ENCODE results near the gene FAM240B.

The FAM240B gene

DNA sequence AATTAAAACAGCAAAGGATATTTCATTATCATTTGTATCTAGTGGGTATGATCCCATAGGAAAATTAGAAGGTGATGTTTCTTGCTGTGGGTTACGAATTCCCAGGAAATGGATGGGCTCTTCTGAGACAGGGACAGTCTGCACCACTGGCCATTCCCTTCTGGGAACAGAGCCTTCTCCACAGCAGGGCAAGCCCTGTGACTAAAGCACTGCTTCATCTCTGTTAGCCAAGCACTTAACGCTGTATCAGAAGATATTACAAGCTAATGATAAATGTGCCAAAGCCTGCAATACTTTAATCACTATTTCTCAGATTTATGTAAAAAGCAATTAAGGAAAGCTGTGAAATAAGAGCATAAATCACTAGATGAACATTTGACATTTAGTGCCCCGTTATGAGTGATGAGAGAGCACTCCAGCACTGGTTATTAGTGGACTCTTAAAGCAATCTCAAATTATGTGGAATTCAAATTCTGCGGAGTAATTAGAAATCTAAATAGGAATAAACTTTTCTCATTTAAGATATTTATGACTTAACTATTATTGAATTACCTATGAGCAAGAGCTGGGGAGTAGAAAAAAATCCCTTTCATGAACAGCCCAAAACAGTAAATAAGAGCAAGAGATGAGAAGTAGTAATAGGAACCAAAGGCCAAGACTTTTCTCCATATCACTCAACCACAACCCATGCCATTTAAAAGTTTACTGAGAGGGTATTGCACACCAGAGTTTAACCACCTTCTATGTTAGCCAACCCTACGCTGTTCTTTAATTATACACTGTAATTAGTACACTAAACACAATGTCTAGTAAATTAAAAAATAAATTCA, 49.2 kb downstream of the FAM240B start:
- no peak for DNase-seq (ENCODE audit: low read depth in 3 of 3)

- no peak for DNase-seq (ENCODE audit: low read depth in 3 of 3)
Observed at GRCh38 chr9:38668791-38669466, 51.0 kb downstream of the FAM240B start.

DNA sequence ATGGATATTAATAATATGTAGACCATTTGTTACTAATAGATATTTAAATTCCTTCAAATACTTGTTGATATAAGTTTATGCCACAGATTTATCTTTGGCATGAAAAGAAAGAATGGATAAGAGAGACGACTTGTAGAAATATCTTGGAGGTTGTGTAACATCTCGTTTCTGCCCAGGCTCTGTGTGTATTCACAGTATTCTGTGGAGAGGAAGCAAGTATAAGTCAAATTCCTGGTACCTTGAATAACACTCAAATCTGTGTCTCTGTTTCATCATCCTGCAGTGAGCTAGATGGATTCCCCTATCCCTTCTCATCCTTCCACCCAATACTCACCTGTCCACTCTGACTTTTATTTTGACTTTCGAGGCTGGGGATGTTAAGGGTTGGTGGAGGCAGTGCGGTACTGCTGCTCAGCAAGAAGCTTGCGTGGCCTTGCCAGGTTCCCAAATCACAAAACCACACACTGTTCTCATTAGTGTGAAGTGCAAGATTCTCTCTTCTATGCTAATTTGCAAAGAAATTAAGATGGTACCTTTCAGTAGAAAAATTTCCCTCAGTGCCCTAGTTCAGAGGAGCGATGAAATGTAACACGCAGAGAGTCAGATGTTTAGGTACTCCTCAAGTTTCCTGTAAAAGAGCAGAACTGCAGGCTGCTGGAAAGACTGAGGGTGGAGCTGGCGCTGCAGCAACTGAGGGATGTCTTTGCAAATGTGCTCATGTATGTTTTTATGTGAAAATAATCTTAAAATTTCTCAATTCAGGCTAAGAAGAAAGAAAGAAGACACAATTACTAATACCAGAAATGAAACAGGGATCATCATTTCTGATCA, 57.0 kb downstream of the FAM240B start:
- DNase-seq (ENCODE audit: low read depth in 3 of 3): no peak

- DNase-seq (ENCODE audit: low read depth in 3 of 3): no peak
Observed at GRCh38 chr9:38659538-38659937, 60.4 kb downstream of the FAM240B start.

GRCh38 chr9:38656896-38657295, 63.0 kb downstream of the FAM240B start:
- DNase-seq (ENCODE audit: low read depth in 3 of 3): no peak

DNA sequence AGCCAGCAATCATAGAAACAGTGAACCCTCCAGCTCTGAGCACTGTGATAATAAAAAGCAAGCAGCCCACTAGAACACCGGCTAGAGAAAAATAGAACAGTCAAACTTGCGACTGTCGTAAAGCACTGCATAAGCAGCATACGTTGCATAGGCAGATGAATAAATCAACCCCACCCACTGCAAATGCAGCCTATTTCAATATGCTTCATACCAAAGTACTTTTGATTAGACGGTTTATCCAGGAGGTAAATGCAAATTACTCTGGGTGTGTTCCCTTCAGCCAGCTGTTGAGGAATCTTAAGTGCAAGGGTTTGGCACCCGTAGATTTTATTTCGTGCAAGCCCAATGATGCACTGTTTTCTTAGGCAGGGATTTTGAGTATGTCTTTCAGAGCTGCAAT, 67.4 kb downstream of the FAM240B start:
- no peak for DNase-seq (ENCODE audit: low read depth in 3 of 3)

- no peak for DNase-seq (ENCODE audit: low read depth in 3 of 3)
Observed at GRCh38 chr9:38652044-38652443, 67.9 kb downstream of the FAM240B start.

- no peak for DNase-seq (ENCODE audit: low read depth in 3 of 3)
Observed at GRCh38 chr9:38651400-38652042, 68.4 kb downstream of the FAM240B start.

DNA sequence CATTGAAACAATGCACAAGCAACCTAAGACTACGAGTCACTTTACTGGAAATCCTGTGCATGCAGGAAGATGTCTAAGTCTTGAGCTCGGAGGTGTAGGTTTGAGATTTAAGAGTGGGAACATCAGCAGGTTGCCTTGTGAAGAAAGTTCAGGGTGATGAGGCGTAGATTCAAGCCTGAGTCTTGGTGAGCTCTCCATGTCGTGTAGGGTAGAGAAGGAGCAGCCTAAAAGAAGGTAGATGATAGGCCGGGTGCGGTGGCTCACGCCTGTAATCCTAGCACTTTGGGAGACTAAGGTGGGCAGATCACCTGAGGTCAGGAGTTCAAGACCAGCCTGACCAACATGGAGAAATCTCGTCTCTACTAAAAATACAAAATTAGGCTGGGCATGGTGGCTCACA, 69.4 kb downstream of the FAM240B start:
- DNase-seq (ENCODE audit: low read depth in 3 of 3): no peak

GRCh38 chr9:38649731-38650363, 70.1 kb downstream of the FAM240B start:
- DNase-seq (ENCODE audit: low read depth in 3 of 3): no peak

GRCh38 chr9:38644601-38645000, 75.3 kb downstream of the FAM240B start:
- no peak for DNase-seq (ENCODE audit: low read depth in 3 of 3)
